ENCODE data around the gene MARS2. TPM values are rescaled to one million over a fixed set of nuclear protein-coding genes. Genes with fewer than 3 reads are reported as not detected.
"Not testable (repeated sequence)": the region's sequence is repeated elsewhere in the genome, so short reads cannot be mapped to it uniquely, and the experiment has no call there.

MARS2 gene
- total RNA-seq, 1 donor from 2014 or later = 10.5 TPM

- no peak for DNase-seq (ENCODE audit: low read depth)
Observed at GRCh38 chr2:197706839-197707207, 1.7 kb downstream of the MARS2 start.

DNA sequence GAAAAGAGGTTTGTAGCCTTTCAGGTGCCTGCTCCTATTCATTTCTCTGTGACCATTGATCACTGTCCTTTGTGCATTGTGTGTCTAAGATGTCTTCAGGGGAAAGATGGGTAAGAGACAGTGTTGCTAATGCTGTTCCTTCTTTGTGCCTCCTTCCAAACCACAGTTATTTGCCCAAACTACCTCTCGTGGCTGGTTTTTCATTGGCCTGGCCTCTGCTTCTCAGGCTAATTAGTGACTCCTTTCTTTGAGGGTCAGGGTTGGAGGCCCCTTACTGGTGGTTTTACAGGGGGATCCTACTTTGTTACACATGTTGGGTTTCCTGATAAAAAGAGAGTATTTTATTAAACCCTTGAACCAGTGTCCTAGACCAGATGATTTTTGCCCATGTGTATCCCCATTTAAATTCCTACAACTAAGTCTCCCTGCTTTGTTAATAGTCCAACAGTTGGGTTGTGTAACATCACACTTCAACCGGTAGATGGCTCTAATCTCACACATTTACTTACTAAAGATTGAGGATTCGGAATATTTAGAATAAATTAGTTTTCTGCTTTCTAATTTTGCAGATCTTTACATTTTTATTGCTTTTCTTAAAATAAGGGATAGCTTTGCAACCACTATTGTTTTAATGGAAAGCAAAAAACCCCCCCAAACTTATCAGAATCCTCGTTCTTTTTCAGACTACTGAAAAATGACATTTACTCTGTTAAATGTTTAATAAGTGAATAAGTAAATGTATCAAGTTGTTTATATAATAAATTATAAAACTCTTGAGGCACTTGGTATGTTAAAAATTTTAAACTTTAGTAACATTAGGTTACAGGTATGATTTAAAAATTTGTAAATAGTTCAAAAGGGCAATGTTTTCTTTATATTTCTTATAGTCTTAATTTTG lies 2.4 kb downstream of the MARS2 start:
- DNase-seq (ENCODE audit: low read depth) = peak; percentile 57

GRCh38 chr2:197708331-197708730 lies 3.2 kb downstream of the MARS2 start:
- DNase-seq (ENCODE audit: low read depth) = peak; percentile 68

GRCh38 chr2:197709140-197709539 lies 4.0 kb downstream of the MARS2 start:
- not testable (repeated sequence) for DNase-seq (ENCODE audit: low read depth)

GRCh38 chr2:197710424-197711042 lies 5.4 kb downstream of the MARS2 start:
- DNase-seq (ENCODE audit: low read depth) = no peak

DNA sequence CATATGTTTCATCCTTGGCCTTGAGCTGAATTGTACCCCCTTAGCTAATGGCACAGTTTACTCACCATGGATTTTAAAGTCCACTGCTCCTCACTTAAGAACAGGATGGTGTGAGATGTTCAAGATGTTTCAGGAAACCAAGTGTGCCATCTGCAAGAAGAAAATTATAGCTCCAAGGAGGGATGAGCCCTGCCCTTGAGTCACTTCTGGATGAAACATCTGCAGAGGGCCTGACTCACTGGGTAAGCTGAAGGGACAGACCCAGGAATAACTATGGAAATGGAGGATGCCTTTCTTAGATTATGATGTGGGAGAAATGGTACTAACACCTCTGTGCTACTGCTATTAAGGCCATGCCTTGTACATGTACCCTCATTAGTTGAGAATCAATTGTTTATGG lies 6.4 kb downstream of the MARS2 start:
- DNase-seq (ENCODE audit: low read depth) = no peak

GRCh38 chr2:197713271-197713670 lies 8.1 kb downstream of the MARS2 start:
- no peak for DNase-seq (ENCODE audit: low read depth)

DNA sequence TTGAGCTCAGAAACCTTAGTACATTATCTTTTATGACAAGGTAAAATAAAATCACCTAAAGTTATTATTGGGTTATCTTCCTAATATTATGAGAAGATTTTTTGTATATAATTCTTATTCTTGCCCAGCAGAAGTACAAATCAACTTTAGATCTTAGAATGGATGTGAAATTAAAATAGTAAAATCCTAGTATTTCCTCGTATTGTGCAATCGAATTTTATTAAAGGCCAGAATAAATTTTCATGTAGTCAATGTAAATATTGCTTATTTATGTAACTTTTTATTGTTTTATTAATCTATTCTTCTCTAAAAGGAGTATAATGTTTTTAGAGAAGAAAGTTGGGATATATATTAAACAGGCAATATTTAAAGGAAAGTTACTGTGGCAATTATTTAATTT lies 12.7 kb downstream of the MARS2 start:
- no peak for DNase-seq (ENCODE audit: low read depth)

GRCh38 chr2:197727011-197727410 lies 21.8 kb downstream of the MARS2 start:
- DNase-seq (ENCODE audit: low read depth) = no peak

DNA sequence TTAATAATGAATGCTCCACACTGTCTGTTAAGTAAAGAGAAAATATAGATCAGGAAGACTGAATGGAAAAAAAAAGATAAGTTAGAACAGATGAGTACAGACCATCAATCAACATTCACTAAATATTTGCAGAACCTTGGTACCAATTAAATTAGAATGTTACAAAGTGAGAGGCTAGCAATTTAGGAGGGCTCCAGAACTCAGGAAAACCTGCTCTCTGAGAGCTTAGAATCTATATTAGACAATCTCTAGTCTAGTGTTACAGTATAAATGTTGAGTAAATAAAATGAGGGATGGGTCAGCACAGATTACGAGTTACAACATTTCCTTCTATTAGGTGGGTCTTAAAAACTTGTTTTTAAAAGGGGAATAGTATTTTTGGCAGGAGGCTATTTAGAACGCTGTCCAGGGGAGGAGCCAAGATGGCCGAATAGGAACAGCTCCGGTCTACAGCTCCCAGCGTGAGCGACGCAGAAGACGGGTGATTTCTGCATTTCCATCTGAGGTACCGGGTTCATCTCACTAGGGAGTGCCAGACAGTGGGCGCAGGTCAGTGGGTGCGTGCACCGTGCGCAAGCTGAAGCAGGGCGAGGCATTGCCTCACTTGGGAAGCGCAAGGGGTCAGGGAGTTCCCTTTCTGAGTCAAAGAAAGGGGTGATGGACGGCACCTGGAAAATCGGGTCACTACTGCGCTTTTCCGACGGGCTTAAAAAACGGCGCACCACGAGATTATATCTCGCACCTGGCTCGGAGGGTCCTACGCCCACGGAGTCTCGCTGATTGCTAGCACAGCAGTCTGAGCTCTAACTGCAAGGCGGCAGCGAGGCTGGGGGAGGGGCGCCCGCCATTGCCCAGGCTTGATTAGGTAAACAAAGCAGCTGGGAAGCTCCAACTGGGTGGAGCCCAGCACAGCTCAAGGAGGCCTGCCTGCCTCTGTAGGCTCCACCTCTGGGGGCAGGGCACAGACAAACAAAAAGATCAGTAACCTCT lies 23.7 kb downstream of the MARS2 start:
- DNase-seq (ENCODE audit: low read depth) = not testable (repeated sequence)

DNA sequence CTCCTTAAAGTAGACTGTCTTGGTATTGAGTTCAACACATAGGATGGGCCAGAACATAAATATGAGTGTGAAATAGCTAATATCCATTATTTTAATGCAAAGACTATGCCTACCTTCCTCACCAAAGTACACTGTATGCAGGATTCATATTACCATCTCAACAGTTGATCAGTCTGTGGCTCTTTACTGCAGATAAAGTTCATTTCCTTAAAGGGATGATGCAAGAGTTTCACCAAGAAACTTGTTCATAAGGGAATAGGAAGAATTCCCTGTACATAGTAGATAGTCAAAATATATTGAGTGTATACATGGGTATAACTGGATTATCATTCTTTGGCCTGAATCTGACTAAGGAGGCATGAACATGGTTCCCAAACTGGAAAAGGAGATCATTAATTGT lies 35.0 kb downstream of the MARS2 start:
- no peak for DNase-seq (ENCODE audit: low read depth)

Other genes starting within 250 kb of the MARS2 start
- 218 and 315 TPM in 2 replicates for gene HSPD1, start 205.5 kb upstream of the MARS2 start, total RNA-seq
- gene HSPE1, start 205.0 kb upstream of the MARS2 start, total RNA-seq = 135 and 148 TPM in 2 replicates
- gene MOB4, start 189.3 kb upstream of the MARS2 start, total RNA-seq = 42.6 and 45.1 TPM in 2 replicates
- gene RFTN2, start 29.8 kb upstream of the MARS2 start, total RNA-seq = under 0.01 and 0.05 TPM in 2 replicates
- gene BOLL, start 80.0 kb downstream of the MARS2 start, total RNA-seq = not detected in 2 replicates
- gene PLCL1, start 99.2 kb downstream of the MARS2 start, total RNA-seq = under 0.01 and 1.2 TPM in 2 replicates